Measurements from ENCODE around the gene HDAC9.
"Not testable (repeated sequence)": the region's sequence is repeated elsewhere in the genome, so short reads cannot be mapped to it uniquely, and the experiment has no call there.

HDAC9 gene

DNA sequence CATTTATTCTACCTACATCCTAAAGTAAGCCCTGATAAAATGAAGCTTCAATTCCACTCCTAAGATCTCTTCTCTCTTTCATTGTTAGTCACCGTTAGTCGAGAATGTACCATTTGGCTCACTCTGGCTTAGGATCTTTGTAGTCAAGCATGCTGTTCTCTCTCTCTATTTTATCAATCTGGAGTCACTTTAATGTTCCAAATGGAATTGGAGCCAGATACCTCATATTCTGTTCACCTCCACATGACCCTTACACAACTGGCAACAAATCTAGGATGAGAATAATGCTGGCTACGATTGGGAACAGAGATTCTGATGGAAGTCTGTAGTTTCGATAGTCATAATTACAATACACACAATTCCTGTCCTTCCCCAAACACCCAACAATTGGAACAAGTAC, 408.1 kb downstream of the HDAC9 start:
- no peak for DNase-seq

DNA sequence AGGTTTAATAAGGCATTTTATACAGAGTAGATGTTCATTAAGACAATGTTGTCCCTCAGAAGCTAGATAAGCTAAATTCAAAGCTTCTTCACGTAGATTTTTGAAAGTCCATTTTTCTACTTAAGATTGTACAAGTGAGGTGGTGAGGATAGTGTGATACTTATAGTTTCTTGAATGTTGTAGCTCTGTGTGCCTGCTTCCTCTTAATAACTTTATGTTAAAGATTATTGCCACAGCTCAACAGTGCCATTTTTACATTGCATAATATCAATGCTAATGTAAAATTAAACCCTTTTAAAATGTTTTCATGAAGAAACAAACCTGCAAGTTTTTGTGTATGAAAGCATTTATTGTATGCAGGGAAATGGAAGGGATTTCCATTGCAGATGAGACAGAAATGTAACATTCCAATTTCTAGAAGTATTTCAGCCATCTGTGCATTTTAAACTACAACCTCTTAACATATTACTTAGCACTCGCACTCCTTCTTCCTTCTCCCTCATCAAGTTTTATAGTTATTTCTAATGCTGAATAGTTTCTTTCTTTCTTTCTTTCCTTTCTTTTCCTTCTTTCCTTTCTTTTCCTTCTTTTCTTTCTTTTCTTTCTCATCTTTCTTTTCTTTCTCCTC, 409.9 kb downstream of the HDAC9 start:
- no peak for DNase-seq

DNA sequence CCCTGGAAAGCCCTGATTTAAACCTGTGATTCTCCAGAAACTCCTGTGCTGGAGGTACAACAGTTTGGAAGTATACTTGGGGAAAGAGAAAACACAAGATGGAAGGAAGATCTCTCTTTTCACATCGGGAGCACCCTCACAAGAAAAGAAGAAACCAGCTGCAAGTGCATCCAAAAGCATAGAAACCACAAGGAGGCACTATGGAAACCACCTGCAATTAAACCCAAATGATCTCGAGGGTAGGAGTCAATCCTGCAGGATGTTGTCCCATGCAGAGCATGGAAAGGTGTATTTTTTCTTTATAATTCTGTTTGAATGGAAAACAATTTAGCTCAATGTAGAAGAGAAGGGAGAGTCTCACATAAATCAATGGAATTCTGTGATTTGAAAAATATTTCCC, 411.4 kb downstream of the HDAC9 start:
- no peak for DNase-seq

DNA sequence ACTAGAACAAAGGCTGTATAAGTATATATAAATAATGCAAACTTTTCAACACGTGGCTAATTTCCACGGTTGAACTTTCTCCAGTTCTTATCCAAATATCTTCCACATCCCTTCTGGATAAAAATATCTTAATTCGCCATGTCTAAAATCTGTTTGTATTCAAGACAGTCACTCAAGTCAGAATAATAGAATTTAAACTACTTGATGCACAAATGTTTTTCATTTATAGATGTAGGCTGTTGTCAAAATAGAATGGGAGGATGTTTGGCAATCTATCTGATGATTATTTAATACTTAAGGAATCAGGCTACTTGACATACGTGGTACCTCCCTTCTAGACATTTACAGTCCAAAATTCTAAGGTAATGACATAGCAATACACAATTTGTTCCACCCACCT, 417.6 kb downstream of the HDAC9 start:
- DNase-seq, result no peak

DNA sequence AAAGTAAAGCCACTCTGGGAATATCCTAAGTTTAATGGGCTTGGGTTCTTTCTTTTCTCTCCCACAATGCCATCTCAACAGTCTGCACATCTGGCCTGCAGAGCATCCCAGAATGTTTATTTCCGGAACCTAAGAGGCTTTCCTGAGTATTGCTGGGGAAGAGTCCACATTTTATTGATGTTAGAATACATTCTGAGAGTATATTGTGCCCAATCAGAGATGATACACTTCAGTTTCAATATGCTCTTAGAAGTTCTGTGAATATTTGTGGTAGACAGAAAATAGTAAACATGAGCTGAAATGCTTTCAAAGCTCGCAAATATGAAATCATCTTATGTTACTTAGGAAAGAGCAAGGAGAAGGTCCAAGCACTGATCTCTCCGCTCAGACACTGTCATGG, 421.3 kb downstream of the HDAC9 start:
- DNase-seq, result no peak

DNA sequence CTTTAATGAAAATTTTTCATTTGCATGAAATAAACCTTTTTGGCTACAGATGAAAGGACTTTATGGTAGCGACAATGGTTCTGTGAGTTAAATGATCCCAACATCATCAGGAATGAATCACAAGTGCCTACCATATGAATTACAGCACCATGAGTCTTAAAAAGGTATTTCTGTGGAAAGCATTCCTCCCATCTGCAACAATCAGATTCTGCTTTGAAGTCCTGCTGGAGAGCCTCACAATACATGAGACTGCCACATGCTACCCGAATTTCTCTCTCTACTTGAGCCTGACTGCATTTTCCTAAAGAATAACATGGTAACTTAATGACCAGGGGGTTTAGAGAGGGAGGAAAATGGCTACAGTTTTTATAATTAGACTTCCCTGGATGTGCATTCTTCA, 431.6 kb downstream of the HDAC9 start:
- no peak for DNase-seq

DNA sequence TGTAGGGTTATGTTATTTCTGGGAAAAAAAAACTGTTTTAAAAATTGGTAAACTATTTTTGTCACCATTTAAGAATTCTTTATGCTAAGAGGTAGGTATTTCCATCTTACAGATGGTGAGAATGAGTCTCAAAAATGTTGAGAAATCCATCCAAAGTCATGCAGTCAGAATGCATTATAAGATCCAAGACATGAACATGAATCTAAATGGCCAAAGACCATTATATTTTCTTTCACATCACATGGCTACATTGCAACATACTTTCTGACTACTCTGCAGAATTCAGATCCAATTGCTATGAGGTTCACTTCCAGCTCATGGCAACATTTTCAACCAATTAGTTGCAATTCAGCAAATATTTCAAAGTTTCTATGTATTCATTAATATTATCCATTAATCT, 440.7 kb downstream of the HDAC9 start:
- no peak for DNase-seq

DNA sequence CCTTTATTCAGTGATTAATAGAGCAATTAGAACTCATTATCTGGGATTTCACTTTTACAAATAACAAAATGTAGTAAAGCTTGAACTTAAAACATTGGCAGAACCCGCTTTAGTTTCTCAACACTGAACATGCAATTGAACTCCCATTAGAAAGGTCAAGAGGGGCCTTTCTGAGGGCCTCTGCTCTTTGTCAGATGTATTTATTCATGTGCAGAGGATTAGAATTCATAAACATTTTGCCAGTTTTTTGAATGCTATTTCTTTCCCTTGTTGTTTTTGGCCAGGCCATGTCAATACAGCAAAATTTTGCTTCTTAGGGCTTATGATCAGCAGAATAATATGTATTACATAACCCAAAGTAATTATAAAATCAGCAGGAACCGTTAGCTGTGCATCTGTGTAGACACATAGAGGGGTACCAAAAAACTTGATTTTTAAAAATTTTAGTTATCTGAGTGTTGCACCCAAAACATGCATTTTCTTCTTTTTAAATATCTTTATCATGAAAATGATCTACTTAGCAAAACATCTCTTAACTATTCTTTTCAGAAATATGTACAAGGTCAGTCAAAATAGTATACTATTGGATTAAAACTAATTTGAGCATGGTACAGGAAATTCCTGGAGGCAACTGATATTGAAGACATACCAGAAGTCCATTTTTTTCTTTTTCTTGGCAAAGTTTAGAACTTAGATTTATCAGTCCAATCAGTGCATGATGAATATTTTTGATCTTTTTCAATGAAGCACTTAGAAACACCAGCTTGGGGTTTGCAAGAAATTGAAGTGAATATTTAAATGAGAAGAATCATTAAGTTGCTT, 444.4 kb downstream of the HDAC9 start:
- no peak for DNase-seq

DNA sequence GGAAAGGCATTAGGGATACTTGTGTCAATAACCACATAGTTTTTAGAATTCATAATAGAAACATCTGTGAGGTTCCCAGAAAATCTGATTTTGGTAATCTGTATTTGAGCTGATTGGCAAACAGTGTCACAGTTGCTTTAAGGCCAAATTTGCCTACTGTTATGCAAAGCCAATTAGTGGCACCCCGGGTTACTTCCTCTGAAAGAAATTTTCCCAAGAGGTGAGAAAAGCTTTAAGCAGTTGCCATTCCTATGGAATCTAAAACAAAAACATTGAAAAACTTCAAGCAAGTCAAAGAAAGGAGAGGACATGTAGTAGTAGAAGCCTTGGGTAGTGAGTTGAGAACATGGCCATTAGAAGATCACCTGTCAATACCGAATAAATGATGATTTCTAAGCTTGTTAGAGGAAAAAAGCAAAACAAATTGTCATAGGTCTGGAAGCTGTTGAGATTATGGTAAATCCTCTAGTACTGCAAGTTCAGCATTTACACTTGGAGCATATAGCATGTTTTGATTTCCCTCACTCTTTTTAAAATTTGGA, 445.1 kb downstream of the HDAC9 start:
- DNase-seq, result no peak

DNA sequence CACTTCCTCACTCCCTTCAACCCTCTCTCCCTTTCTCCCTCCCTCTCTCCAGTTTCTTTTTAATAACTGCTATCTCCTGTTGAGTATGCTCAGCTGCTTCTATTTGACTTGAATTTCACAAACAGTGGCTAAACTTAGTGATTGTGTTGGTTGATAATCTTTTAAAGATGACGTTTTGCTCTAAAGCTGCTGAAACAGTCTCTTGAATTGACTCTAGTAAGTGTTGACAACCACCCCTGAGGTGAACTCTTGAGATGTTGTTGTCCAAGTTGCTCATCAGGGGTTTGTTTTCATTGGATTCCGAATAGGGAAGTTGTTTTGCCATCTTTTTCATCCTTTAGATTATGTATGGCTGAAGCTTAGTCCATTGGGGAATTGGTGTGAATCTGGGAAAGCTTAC, 445.7 kb downstream of the HDAC9 start:
- DNase-seq, result no peak

DNA sequence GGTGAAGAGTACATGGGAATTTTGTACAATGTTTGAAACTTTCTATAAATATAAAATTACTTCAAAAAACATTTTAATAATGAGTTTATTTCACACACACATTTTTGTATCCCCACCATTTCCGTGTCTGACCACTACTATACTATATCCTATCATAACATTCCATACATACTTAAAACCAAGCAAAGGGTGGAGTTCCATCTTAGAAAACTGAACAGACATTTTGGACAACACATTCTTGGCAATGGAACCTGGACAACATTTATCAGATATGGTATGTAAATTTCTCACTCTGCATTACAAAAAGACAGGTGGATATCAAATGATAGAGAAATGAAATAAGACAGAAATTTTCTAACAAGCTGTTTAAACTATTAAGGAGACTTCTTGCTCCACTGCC, 453.0 kb downstream of the HDAC9 start:
- no peak for DNase-seq

DNA sequence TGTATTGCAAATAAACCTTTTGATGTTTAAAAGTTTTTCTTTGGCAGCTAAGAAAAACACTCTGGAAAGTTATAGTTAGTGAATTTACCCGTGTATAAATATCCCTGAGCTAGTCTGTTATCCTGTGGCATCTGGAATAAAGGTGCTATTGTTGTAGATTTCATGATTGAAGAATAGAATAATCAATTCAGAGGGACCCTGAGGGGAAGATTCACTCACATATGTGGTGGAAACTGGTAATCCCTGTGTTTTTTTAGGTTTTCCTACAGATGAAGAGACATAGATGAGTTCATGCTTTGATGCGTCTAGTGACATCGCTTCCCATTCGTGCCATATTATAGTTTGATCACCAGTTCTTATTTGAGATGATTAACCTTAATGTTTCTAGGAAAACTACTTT, 457.3 kb downstream of the HDAC9 start:
- DNase-seq, result no peak

DNA sequence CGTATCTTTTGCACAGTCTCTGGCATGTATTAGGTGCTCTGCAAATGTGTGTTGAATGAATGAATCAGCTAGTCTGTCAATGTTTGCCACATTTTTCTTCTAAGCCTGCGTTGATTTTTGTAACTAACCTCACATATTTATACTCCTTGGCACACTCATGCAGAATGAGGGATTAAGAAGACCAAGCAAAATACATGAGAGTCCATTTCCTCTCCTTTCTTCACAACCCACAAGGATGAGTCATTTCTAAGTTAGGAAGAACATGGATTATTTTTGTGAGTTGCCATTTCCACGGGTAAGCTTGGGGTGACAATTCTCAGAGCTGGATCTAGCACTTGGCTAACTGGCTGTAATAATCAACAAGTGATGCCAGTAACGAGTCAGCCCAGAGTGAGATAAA, 463.1 kb downstream of the HDAC9 start:
- DNase-seq, result no peak

DNA sequence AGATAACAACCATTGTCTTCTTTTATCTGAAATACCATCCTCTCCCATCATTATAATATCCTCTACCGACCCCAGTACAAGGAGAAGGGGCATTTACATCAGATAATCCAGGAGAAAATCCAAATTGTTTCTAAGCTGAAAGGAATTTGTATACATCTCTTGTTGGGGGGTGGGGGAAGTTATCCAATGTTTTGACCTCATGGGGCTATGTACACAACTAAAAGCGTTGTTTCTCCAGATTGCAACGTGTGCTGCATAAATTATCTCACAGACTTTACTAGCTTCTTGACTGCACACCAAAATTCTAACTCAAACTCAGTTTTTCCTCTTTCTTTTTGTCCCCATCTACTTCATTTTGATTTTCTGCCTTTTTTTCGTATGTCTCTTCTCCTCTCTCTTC, 465.2 kb downstream of the HDAC9 start:
- no peak for DNase-seq

DNA sequence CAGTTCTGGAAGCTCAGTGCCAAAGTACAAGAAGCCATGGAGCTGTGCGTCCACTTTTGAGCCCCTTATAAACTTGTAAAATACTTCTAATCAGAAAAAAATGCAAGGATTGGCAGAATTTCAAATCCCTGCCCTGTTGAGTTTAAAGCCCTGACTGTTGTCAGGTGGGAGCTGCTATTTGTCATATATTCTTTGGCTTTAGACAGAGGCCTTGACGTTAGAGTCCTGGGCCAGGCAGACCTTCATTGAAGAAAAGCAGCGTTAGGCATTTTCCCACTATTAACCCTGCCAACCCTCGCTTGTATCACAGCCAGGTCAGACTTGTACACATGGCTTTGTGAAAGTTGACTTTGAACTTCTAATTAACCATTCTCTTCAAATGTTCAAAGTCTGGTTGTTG, 466.5 kb downstream of the HDAC9 start:
- DNase-seq, result no peak

DNA sequence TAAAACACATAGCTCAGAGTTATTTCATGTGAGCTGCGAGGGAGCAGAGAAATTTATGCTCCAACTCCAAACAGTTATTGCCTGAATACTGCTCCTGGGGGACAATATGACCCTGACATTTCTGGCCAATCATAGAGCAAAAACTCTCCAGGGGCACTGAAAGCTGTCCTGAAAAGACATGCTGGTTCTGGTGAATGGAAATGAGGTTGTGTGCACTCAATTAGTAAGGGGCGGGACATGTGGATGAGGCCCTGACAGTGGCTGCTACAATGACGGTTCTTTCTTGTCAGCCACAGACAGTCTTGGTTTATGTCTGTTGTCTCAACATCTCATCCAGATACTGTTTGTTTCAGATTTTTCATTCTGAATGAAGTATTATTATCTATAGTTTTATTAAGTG, 470.1 kb downstream of the HDAC9 start:
- no peak for DNase-seq

DNA sequence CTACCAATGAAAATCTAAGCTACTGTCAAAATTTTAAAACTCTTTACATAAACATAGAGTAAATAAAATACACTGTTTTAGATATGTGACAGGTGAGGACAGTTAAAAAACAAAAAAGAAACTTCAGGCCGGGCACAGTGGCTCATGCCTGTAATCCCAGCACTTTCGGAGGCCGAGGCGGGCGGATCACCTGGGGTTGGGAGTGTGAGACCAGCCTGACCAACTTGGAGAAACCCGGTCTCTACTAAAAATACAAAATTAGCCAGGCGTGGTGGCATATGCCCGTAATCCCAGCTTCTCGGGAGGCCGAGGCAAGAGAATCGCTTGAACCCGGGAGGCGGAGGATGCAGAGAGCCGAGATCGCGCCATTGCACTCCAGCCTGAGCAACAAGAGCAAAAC, 472.2 kb downstream of the HDAC9 start:
- not testable (repeated sequence) for DNase-seq

DNA sequence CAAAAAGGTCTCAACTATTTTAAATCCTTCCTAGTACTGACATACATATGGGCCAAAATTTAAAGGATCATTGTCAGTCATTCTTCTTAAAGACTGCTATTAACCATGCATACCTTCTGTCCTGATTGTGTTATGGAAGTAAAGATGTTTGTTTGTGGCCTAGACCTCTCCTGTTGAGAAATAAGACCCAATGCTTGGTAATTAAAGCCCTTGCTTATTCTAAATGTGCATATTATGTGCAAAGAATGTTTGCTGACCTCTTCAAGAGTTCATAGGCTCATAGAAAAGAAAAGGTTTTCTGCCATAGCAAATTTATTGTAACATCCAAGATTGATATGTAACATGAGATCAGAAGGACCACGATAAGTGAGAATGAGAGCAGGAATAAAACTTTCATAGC, 476.3 kb downstream of the HDAC9 start:
- no peak for DNase-seq

DNA sequence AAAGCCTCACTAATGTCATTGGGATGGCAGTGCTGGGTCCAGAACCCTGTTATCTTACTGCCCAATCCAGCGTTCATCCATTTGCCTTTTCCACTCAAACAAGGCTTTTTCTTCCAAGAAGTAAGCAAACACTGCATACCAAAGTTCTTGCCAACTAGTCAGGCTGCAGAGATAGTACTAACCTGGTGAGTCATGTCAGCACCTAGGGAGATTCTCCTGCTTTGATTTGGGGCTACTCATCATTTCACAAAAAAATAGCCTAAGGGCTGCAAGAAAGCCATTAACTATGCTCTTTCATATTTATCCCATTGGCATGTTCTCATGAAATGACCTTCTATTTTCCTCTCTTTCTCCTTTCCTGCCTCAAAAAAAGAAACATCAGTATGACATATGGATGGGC, 479.3 kb downstream of the HDAC9 start:
- DNase-seq, result no peak

DNA sequence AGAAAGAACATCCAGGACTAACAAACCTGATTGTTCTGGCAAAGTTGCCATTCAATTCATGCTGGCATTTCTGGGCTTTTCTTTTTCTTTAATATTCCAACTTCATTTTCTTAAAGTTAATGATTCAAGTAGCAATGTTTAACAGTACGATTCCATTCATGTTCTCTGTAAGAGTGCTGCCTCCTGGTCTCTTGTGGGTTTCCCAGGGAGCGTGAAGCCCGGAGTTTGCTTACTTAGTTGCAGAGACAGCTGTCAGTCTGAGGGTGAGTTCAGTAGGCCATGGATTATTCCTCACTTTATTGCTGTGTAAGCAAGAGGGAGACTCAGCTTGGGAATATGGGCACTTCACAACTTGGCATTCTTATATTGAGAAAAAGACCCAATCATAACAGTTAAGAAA, 479.7 kb downstream of the HDAC9 start:
- no peak for DNase-seq

DNA sequence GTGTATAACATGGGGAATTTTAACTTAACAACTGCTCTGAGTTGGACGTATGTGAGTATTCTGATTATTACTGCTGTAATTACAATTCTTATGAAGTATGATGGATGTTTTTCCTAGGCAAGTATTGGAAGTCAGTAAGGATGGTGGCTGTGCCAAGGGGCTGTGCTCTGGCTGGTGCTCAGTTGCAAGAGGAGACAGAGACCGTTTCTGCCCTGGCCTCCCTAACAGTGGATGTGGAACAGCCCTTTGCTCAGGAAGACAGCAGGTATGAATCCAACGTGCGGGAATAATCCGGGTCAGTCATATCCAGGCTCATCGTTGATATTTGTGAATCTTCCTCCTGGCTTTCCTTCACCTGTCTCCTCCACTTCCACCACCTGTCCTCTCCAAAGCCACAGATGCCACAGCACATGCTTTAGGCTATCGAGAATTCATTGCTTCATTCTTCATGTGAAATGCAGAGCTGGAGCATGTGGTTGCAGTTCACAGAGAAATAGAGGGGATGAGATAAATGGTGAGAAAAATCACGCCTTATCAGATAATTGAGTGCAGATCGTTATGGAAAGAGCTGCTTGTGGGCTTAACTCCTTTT, 480.2 kb downstream of the HDAC9 start:
- DNase-seq, result no peak

DNA sequence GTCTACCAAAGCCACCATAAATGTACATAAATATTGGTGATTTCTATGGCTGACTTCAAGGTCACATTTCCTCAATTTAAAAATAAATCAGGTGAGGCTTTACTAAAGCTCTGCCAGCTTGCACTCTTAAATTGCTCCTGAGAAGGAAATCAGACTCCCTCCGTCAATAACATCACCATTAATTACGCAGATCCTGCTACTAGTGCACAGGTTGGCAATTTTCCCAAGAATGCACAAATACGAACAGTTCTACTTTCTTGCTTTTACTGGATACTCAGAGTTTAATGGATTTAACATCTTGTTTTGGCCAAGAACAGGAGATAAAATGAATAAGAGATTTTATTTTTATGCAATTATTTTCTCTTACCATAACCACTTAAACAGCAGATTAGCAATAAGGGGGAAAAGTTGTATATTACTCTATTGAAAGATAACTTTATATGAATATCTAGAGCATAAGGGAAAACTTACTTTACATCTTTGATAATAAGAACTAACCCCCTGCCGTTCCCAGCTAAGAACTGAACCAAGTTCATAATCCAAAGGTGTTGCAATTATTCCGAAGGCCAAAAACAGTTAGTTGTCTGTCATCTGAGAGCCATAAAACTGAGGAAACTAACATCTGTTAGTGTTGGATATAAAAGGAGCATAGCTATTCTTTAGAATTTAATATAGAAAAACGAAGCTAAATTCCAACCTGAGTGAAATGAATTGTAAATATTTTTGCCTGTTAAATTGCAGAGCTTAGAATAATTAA, 481.3 kb downstream of the HDAC9 start:
- DNase-seq, result no peak

DNA sequence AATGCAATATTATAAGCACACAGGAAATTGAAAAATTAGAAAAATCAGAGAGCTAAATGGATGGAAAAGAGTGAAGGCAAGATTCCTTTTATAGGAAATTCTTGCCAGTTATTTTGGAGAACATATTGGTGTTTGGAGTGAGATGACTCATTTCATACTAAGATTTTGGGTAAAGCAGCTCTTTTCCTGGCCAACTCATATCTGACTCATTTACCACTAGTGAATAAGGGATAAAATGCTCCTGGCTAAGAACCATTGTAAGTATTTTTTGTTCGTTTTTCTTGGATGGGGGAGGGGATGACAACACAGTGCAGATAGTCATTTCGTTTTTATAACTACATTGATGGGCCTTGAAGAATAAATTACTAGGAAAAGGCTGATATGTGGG, 482.6 kb downstream of the HDAC9 start:
- no peak for DNase-seq

Measured in suppressor macrophage treated with lipopolysaccharide for 1 hour (primary cell).